Measurements from ENCODE around the gene YPEL4.
"Not testable (repeated sequence)": the region's sequence is repeated elsewhere in the genome, so short reads cannot be mapped to it uniquely, and the experiment has no call there.

YPEL4 gene

GRCh38 chr11:57649826-57650738, at the start of gene YPEL4:
Gene YPEL4 (minus strand): TSS chr11:57649912. CDS start chr11:57647107, 2,805 bp downstream.
- DNase-seq = peak; percentile 47 to 54

- DNase-seq = no peak
These were observed 49.2 kb upstream of the YPEL4 start for GRCh38 chr11:57698843-57699365.

GRCh38 chr11:57690474-57690873, 40.8 kb upstream of the YPEL4 start:
- DNase-seq = not testable (repeated sequence)

- DNase-seq = no peak
These were observed 31.5 kb upstream of the YPEL4 start for GRCh38 chr11:57681168-57681567.

GRCh38 chr11:57680552-57680874, 30.8 kb upstream of the YPEL4 start:
- DNase-seq = no peak

GRCh38 chr11:57679396-57679795, 29.7 kb upstream of the YPEL4 start:
- DNase-seq = no peak

GRCh38 chr11:57675176-57675941, 25.6 kb upstream of the YPEL4 start:
- DNase-seq = no peak

GRCh38 chr11:57674251-57674650, 24.5 kb upstream of the YPEL4 start:
- no peak for DNase-seq

GRCh38 chr11:57668434-57668782, 18.7 kb upstream of the YPEL4 start:
- no peak for DNase-seq

- peak; percentile 98 to 99 for DNase-seq
These were observed 18.2 kb upstream of the YPEL4 start, which contains the start of gene ZDHHC5 for GRCh38 chr11:57667736-57668433. Gene ZDHHC5 (plus strand): TSS chr11:57668114. CDS start chr11:57673091, 4,977 bp downstream.

GRCh38 chr11:57667117-57667735, 17.5 kb upstream of the YPEL4 start:
- DNase-seq = peak; percentile 86 to 91

GRCh38 chr11:57663975-57664374, 14.3 kb upstream of the YPEL4 start:
- DNase-seq = no peak

GRCh38 chr11:57662893-57663292, 13.2 kb upstream of the YPEL4 start:
- DNase-seq = no peak

GRCh38 chr11:57659669-57660068, 10.0 kb upstream of the YPEL4 start:
- DNase-seq = no peak

- DNase-seq = no peak
These were observed 8.3 kb upstream of the YPEL4 start for GRCh38 chr11:57658023-57658361.

GRCh38 chr11:57657194-57658022, 7.7 kb upstream of the YPEL4 start, which contains the start of gene CLP1:
Gene CLP1 (plus strand): TSS chr11:57657762. CDS start chr11:57659477, 1,715 bp downstream.
- DNase-seq = peak; percentile 99

GRCh38 chr11:57656885-57657193, 7.1 kb upstream of the YPEL4 start:
- no peak for DNase-seq

GRCh38 chr11:57653163-57653562, 3.5 kb upstream of the YPEL4 start:
- DNase-seq = no peak

- no peak for DNase-seq
These were observed 3.0 kb upstream of the YPEL4 start for GRCh38 chr11:57652662-57653061.

- DNase-seq = not testable (repeated sequence)
These were observed 2.5 kb upstream of the YPEL4 start for GRCh38 chr11:57652230-57652629.

- DNase-seq = no peak
These were observed 1.7 kb upstream of the YPEL4 start for GRCh38 chr11:57651408-57651807.

- no peak for DNase-seq
These were observed 1.0 kb upstream of the YPEL4 start for GRCh38 chr11:57650739-57651090.

Data from activated CD4-positive, alpha-beta T cell treated with anti-CD3 and anti-CD28 coated beads, Interleukin-2, amount 50 U/mL, for 48 hours (primary cell).